ENCODE data around the gene MPPE1. TPM values are rescaled to one million over a fixed set of nuclear protein-coding genes. Genes with fewer than 3 reads are reported as not detected.

The MPPE1 gene
- total RNA-seq, 1 experiment from 2014 or later = 21.4 TPM

Other genes starting within 250 kb of the MPPE1 start
- 4.6 TPM for gene GNAL, start 219.1 kb downstream of the MPPE1 start, total RNA-seq (2021; ENCODE audit: unreplicated experiment)
- 30.3 TPM for gene CHMP1B, start 56.9 kb downstream of the MPPE1 start, total RNA-seq (2021; ENCODE audit: unreplicated experiment)
- 32.5 TPM for gene IMPA2, start 73.2 kb upstream of the MPPE1 start, total RNA-seq (2021; ENCODE audit: unreplicated experiment)
- gene ANKRD62, start 185.5 kb upstream of the MPPE1 start, total RNA-seq (2021; ENCODE audit: unreplicated experiment) = 0.34 TPM

All from HCT116 (cell line).